ENCODE measurements around the gene ARHGEF17.

The ARHGEF17 gene

GRCh38 chr11:73293356-73293936, 14.6 kb upstream of the ARHGEF17 start:
- TF ChIP-seq, protein P1, sequence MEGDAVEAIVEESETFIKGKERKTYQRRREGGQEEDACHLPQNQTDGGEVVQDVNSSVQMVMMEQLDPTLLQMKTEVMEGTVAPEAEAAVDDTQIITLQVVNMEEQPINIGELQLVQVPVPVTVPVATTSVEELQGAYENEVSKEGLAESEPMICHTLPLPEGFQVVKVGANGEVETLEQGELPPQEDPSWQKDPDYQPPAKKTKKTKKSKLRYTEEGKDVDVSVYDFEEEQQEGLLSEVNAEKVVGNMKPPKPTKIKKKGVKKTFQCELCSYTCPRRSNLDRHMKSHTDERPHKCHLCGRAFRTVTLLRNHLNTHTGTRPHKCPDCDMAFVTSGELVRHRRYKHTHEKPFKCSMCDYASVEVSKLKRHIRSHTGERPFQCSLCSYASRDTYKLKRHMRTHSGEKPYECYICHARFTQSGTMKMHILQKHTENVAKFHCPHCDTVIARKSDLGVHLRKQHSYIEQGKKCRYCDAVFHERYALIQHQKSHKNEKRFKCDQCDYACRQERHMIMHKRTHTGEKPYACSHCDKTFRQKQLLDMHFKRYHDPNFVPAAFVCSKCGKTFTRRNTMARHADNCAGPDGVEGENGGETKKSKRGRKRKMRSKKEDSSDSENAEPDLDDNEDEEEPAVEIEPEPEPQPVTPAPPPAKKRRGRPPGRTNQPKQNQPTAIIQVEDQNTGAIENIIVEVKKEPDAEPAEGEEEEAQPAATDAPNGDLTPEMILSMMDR (IDR thresholded peaks at IDR 0.05; ENCODE audit: low read depth, low read length, missing control alignments), result no peak
- DNase-seq (ENCODE audit: low read depth), result no peak
- H3K4me3 ChIP-seq (ENCODE audit: low read depth, low read length), result no peak overlapping the region

- no peak overlapping the region for H3K4me3 ChIP-seq (ENCODE audit: low read depth, low read length)
- TF ChIP-seq, protein P1 (IDR thresholded peaks at IDR 0.05; ENCODE audit: low read depth, low read length, missing control alignments), result no peak
- DNase-seq (ENCODE audit: low read depth), result no peak
These were observed 13.5 kb upstream of the ARHGEF17 start for GRCh38 chr11:73294604-73295003.

DNA sequence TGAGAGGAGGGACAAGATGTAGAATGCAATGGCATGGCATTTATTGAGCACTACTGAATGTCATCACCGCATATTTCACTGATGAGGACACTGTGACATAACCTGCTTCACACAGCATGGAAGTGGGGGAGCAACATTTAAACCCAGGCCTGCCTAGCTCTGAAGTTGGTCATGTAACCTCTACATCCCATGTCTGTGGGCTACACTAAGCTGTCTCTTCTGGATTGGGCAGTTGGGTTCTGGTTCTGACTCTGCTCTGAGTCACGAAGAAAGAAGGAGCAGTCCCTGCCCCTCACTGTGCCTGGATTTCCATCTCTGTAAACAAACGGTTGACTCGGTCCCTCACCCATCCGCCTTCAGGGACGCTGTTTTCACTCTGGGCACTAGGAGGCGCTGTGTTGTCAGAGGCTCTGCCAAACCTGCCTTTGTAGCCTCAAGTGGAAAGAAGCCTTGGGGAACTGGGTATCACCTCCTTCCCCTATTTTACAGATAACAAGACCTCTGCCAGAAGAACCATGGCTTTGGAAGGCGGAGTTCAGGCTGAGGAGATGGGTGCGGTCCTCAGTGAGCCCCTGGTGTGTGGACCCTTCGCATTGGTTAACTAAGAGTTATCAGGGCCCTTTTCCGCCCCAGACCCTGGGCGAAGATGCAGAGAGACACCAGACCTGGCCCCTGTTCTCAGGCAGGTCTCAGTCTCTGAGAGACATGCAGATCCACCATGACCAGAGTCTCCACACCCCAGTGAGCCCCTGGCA, 12.7 kb upstream of the ARHGEF17 start:
- TF ChIP-seq, protein P1 (IDR thresholded peaks at IDR 0.05; ENCODE audit: low read depth, low read length, missing control alignments), result peak; percentile 99
- H3K4me3 ChIP-seq (ENCODE audit: low read depth, low read length), result no peak overlapping the region
- peak; percentile 43 for DNase-seq (ENCODE audit: low read depth)

DNA sequence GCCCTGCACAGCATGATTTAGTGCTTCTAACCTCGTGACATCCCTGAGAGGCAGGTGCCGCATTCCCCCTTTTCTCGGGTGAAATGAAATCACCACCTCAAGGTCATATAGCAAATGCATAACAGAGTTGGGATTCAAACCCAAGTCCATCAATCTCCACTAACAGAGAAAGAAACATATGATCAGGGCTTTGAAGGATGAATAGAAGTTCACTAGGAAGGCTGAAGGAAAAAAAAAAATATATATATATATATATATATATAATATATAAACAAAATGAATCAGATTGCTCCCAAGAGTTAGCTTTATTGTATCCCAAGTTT, 12.1 kb upstream of the ARHGEF17 start:
- TF ChIP-seq, protein P1 (IDR thresholded peaks at IDR 0.05; ENCODE audit: low read depth, low read length, missing control alignments), result no peak

GRCh38 chr11:73296501-73297230, 11.4 kb upstream of the ARHGEF17 start:
- DNase-seq (ENCODE audit: low read depth), result no peak
- H3K4me3 ChIP-seq (ENCODE audit: low read depth, low read length), result no peak overlapping the region
- TF ChIP-seq, protein P1 (IDR thresholded peaks at IDR 0.05; ENCODE audit: low read depth, low read length, missing control alignments), result no peak

More for the DNA sequence above, 12.1 kb upstream of the ARHGEF17 start:
- DNase-seq (ENCODE audit: low read depth), result no peak
- H3K4me3 ChIP-seq (ENCODE audit: low read depth, low read length), result no peak overlapping the region

- TF ChIP-seq, protein P1 (IDR thresholded peaks at IDR 0.05; ENCODE audit: low read depth, low read length, missing control alignments), result no peak
- H3K4me3 ChIP-seq (ENCODE audit: low read depth, low read length), result no peak overlapping the region
- no peak for DNase-seq (ENCODE audit: low read depth)
These were observed 10.9 kb upstream of the ARHGEF17 start for GRCh38 chr11:73297231-73297590.

Data from GM12864 (cell line).